CD14-positive monocyte (primary cell): ENCODE data around the gene PPP6R3. TPM values are rescaled to one million over a fixed set of nuclear protein-coding genes. Genes with fewer than 3 reads are reported as not detected.

Source experiments
- DNase-seq, 3 donors: peaks; one replicate each; pipeline ENCODE4 v3.0.0-alpha.2; 2011 to 2022
- H2AFZ ChIP-seq: 2 replicates; pipeline ENCODE4 v1.6.0; 2012; ENCODE audit warnings: mild to moderate bottlenecking, low read depth, low read length, inconsistent platforms; ENCODE audit not compliant: insufficient read depth, poor library complexity, severe bottlenecking
- H3K27ac ChIP-seq, 2 donors: 1 replicate in 1 of 2; 2 replicates in 1 of 2; pipeline ENCODE4 v1.5.1; 2012 to 2013; ENCODE audit warnings: low read length in 2 of 2, control low read depth in 1 of 2, inconsistent platforms in 1 of 2, low read depth in 1 of 2, mild to moderate bottlenecking in 1 of 2
- H3K27me3 ChIP-seq, 2 donors: one replicate each; pipeline versions ENCODE4 v1.6.0 to v1.6.1; 2011 to 2013; ENCODE audit warnings: low read length in 2 of 2; ENCODE audit not compliant: control insufficient read depth in 2 of 2, insufficient read depth in 2 of 2
- H3K36me3 ChIP-seq, 2 donors: replicated peaks in 1 of 2; 1 replicate in 1 of 2; 2 replicates in 1 of 2; pipeline versions ENCODE4 v1.5.1 to v1.6.1; 2012 to 2013; ENCODE audit warnings: low read length in 2 of 2, control low read depth in 1 of 2, inconsistent platforms in 1 of 2, mild to moderate bottlenecking in 1 of 2; ENCODE audit not compliant: insufficient read depth in 2 of 2, control insufficient read depth in 1 of 2
- H3K4me1 ChIP-seq, 2 donors: 1 replicate in 1 of 2; 2 replicates in 1 of 2; pipeline versions ENCODE4 v1.5.1 to v1.6.1; 2012 to 2013; ENCODE audit warnings: low read length in 2 of 2, control low read depth in 1 of 2, inconsistent platforms in 1 of 2, mild to moderate bottlenecking in 1 of 2, moderate library complexity in 1 of 2; ENCODE audit not compliant: insufficient read depth in 2 of 2, control insufficient read depth in 1 of 2
- H3K4me2 ChIP-seq: replicated peaks from 2 replicates; pipeline ENCODE3; 2012; ENCODE audit warnings: low read length, moderate library complexity, mild to moderate bottlenecking; ENCODE audit not compliant: poor library complexity, severe bottlenecking; ENCODE audit errors: extremely low read depth
- H3K4me3 ChIP-seq, 3 experiments: fragments of 200-600 bp in 1 of 3; sonication (generic) in 1 of 3; replicated peaks in 1 of 3; 1 replicate in 2 of 3; 2 replicates in 1 of 3; pipeline ENCODE4 v1.5.1; 2011 to 2013; ENCODE audit warnings: low read length in 3 of 3, mild to moderate bottlenecking in 3 of 3, control low read depth in 2 of 3, low read depth in 2 of 3, inconsistent platforms in 1 of 3, moderate library complexity in 1 of 3
- H3K79me2 ChIP-seq: 2 replicates; pipeline ENCODE4 v1.6.0; 2012; ENCODE audit warnings: mild to moderate bottlenecking, control low read depth, inconsistent platforms, low read length, moderate library complexity; ENCODE audit not compliant: insufficient read depth
- H3K9ac ChIP-seq: 2 replicates; pipeline ENCODE4 v1.6.0; 2017; ENCODE audit warnings: low read length, mild to moderate bottlenecking; ENCODE audit not compliant: insufficient read depth, poor library complexity, severe bottlenecking
- H3K9me3 ChIP-seq, 2 donors: replicated peaks in 1 of 2; 1 replicate in 1 of 2; 2 replicates in 1 of 2; pipeline versions ENCODE4 v1.5.1 to v1.6.1; 2012 to 2013; ENCODE audit warnings: low read length in 2 of 2, control low read depth in 1 of 2; ENCODE audit not compliant: control insufficient read depth in 1 of 2, insufficient read depth in 1 of 2
- H4K20me1 ChIP-seq: 2 replicates; pipeline ENCODE4 v1.6.0; 2012; ENCODE audit warnings: mild to moderate bottlenecking, low read length, control low read depth, moderate library complexity; ENCODE audit not compliant: insufficient read depth
- H3K27ac Mint-ChIP-seq, 7 donors: one replicate each; pipeline ENCODE4 v1.8.0; 2020; ENCODE audit warnings: mild to moderate bottlenecking in 7 of 7, mixed read lengths in 7 of 7, moderate library complexity in 6 of 7, inconsistent platforms in 2 of 7
- H3K27me3 Mint-ChIP-seq, 3 donors: one replicate each; pipeline ENCODE4 v1.8.0; 2021 to 2022; ENCODE audit warnings: low read depth in 3 of 3, mild to moderate bottlenecking in 3 of 3, mixed read lengths in 3 of 3, moderate library complexity in 3 of 3, inconsistent platforms in 1 of 3
- H3K36me3 Mint-ChIP-seq, 2 donors: one replicate each; pipeline ENCODE4 v1.8.0; 2020; ENCODE audit warnings: mixed read lengths in 2 of 2, inconsistent platforms in 1 of 2, mild to moderate bottlenecking in 1 of 2
- H3K4me1 Mint-ChIP-seq: one replicate; pipeline ENCODE4 v1.8.0; 2020; ENCODE audit warnings: mild to moderate bottlenecking, mixed read lengths
- H3K4me3 Mint-ChIP-seq, 2 donors: one replicate each; pipeline ENCODE4 v1.8.0; 2020; ENCODE audit warnings: mild to moderate bottlenecking in 2 of 2, mixed read lengths in 2 of 2, moderate library complexity in 1 of 2
- H3K9me3 Mint-ChIP-seq, 7 donors: one replicate each; pipeline ENCODE4 v1.8.0; 2020 to 2022; ENCODE audit warnings: mixed read lengths in 7 of 7, mild to moderate bottlenecking in 6 of 7, moderate library complexity in 6 of 7, inconsistent platforms in 2 of 7
- CTCF ChIP-seq: fragments of 200-600 bp; IDR thresholded peaks from one replicate; pipeline ENCODE4 v1.8.0; 2022; ENCODE audit warnings: antibody characterized with exemption, mild to moderate bottlenecking
- WGBS: methylation state at CpG from one replicate; pipeline ENCODE4 v1.1.5; 2013; ENCODE audit warnings: missing lambda C conversion rate; ENCODE audit not compliant: insufficient coverage; 5-methylcytosine and 5-hydroxymethylcytosine counted together
- intact Hi-C, 2 donors: fragments of 100-400 bp; cut with micrococcal nuclease; formaldehyde crosslinking; loops; one replicate each; pipeline versions ENCODE4 v1.15.0 to v1.15.1; 2023
- polyA plus RNA-seq, 3 donors: library from polyadenylated mRNA; depleted of rRNA in 1 of 3; unstranded in 2 of 3; stranded (reverse) in 1 of 3; fragments of 300-500 nt in 2 of 3; fragments of >200 nt in 1 of 3; fragmentation: Illumina TruSeq in 2 of 3; gene quantifications; 1 replicate in 2 of 3; 2 replicates in 1 of 3; pipeline ENCODE4 v1.2.3, GENCODE V29; 2012 to 2021

Gene PPP6R3
- polyA plus RNA-seq, 3 donors = 22.9 to 39.4 (median 38.1) TPM

GRCh38 chr11:68500206-68500605, 39.7 kb downstream of the PPP6R3 start:
- no peak for DNase-seq
- no peak overlapping the region for H3K4me3 ChIP-seq
- H3K4me1 Mint-ChIP-seq = peaks cover 64% of the 10 kb centered on the region
- no peak overlapping the region for H3K27ac ChIP-seq
- no peak overlapping the region for H3K4me2 ChIP-seq
- H3K27me3 ChIP-seq = no peaks in the 10 kb centered on the region
- H4K20me1 ChIP-seq = peaks cover 100% of the 10 kb centered on the region
- no peak for TF ChIP-seq CTCF
- peak overlapping the region in 2 of 7 donors; percentile 34 to 77 for H3K27ac Mint-ChIP-seq
- no peaks in the 10 kb centered on the region for H3K36me3 ChIP-seq
- no peaks in the 10 kb centered on the region for H3K9me3 Mint-ChIP-seq
- peaks cover 0 to 6% of the 10 kb centered on the region in 2 donors for H3K36me3 Mint-ChIP-seq
- H3K9ac ChIP-seq = no peak overlapping the region
- H3K27me3 Mint-ChIP-seq = no peaks in the 10 kb centered on the region
- H3K4me3 Mint-ChIP-seq = no peak overlapping the region
- no CpG with 5 or more reads among the region's 2 CpGs for whole genome bisulfite sequencing
- peaks cover 16 to 41% of the 10 kb centered on the region in 2 donors for H3K4me1 ChIP-seq
- no peaks in the 10 kb centered on the region for H3K9me3 ChIP-seq
- peaks cover 100% of the 10 kb centered on the region for H3K79me2 ChIP-seq
- no peak overlapping the region for H2AFZ ChIP-seq
- intact Hi-C loops = no loop called here

GRCh38 chr11:68501813-68502212, 41.3 kb downstream of the PPP6R3 start:
- Histone ChIP-seq H3K36me3 (no peaks in the 10 kb centered on the region), H3K4me1 (peaks cover 16 to 35% of the 10 kb centered on the region in 2 donors), H3K79me2 (peaks cover 100% of the 10 kb centered on the region), H3K4me3 (no peak overlapping the region), H2AFZ (no peak overlapping the region), H4K20me1 (peaks cover 100% of the 10 kb centered on the region), H3K27ac (no peak overlapping the region), H3K4me2 (no peak overlapping the region), H3K9ac (no peak overlapping the region), H3K9me3 (no peaks in the 10 kb centered on the region), H3K27me3 (no peaks in the 10 kb centered on the region)
- peaks cover 0 to 7% of the 10 kb centered on the region in 2 donors for H3K36me3 Mint-ChIP-seq
- H3K27me3 Mint-ChIP-seq = no peaks in the 10 kb centered on the region
- no peak overlapping the region for H3K27ac Mint-ChIP-seq
- 100% methylated on average over 1 of the region's 6 CpGs for WGBS
- DNase-seq = no peak
- TF ChIP-seq CTCF = no peak
- no peak overlapping the region for H3K4me3 Mint-ChIP-seq
- intact Hi-C loops = no loop called here
- no peaks in the 10 kb centered on the region for H3K9me3 Mint-ChIP-seq
- peaks cover 56% of the 10 kb centered on the region for H3K4me1 Mint-ChIP-seq
